Activated T-cell treated with anti-CD3 and anti-CD28 coated beads, Interleukin-2, amount 50 U/mL, for 72 hours (primary cell): ENCODE data around the gene SLC14A1. TPM values are rescaled to one million over a fixed set of nuclear protein-coding genes. Genes with fewer than 3 reads are reported as not detected.

ENCODE experiments used
- total RNA-seq, 2 donors: library from RNA; stranded (reverse); gene quantifications; one replicate each; pipeline ENCODE4 v1.2.3, GENCODE V29; 2022

The SLC14A1 gene
- total RNA-seq, 2 donors from 2014 or later, result 6.0 to 6.2 TPM

Other genes starting within 250 kb of the SLC14A1 start
- gene SLC14A2, start 108.7 kb upstream of the SLC14A1 start, total RNA-seq, result under 1 TPM; 0.07 to 0.09 TPM
- not detected for gene SIGLEC15, start 101.5 kb downstream of the SLC14A1 start, total RNA-seq
- 10 to 100 TPM; 22.2 to 27.0 TPM for gene EPG5, start 243.1 kb downstream of the SLC14A1 start, total RNA-seq